HG03159 (cell line): ENCODE measurements around the gene ITFG1.
"Not testable (repeated sequence)": the region's sequence is repeated elsewhere in the genome, so short reads cannot be mapped to it uniquely, and the experiment has no call there.

ENCODE experiments used
- ATAC-seq: cut with Tn5 transposase; IDR thresholded peaks from one replicate; pipeline ENCODE4 v1.9.1; 2021; ENCODE audit warnings: mild to moderate bottlenecking, moderate library complexity; ENCODE audit not compliant: unreplicated experiment

ITFG1 gene

GRCh38 chr16:47424846-47425245, 36.0 kb downstream of the ITFG1 start:
- ATAC-seq: no peak

- ATAC-seq: no peak
These were observed 44.0 kb downstream of the ITFG1 start for GRCh38 chr16:47416869-47417268.

GRCh38 chr16:47413041-47413440, 47.8 kb downstream of the ITFG1 start:
- no peak for ATAC-seq

- ATAC-seq: no peak
These were observed 52.4 kb downstream of the ITFG1 start for GRCh38 chr16:47408491-47408890.

GRCh38 chr16:47395733-47396498, 64.9 kb downstream of the ITFG1 start:
- no peak for ATAC-seq

- peak; percentile 81 for ATAC-seq
These were observed 68.8 kb downstream of the ITFG1 start for GRCh38 chr16:47392081-47392480.

GRCh38 chr16:47388705-47389104, 72.2 kb downstream of the ITFG1 start:
- no peak for ATAC-seq

- no peak for ATAC-seq
These were observed 73.7 kb downstream of the ITFG1 start for GRCh38 chr16:47387026-47387734.

- no peak for ATAC-seq
These were observed 74.6 kb downstream of the ITFG1 start for GRCh38 chr16:47386201-47386718.

- ATAC-seq: no peak
These were observed 78.5 kb downstream of the ITFG1 start for GRCh38 chr16:47382362-47382761.

GRCh38 chr16:47377154-47377553, 83.7 kb downstream of the ITFG1 start:
- no peak for ATAC-seq

GRCh38 chr16:47375423-47375822, 85.4 kb downstream of the ITFG1 start:
- no peak for ATAC-seq

- ATAC-seq: no peak
These were observed 86.2 kb downstream of the ITFG1 start for GRCh38 chr16:47374629-47375028.

- ATAC-seq: no peak
These were observed 89.4 kb downstream of the ITFG1 start for GRCh38 chr16:47371271-47372014.

- no peak for ATAC-seq
These were observed 90.3 kb downstream of the ITFG1 start for GRCh38 chr16:47370536-47370935.

GRCh38 chr16:47366228-47366627, 94.6 kb downstream of the ITFG1 start:
- ATAC-seq: no peak

GRCh38 chr16:47363761-47364160, 97.1 kb downstream of the ITFG1 start:
- no peak for ATAC-seq

- ATAC-seq: no peak
These were observed 101.4 kb downstream of the ITFG1 start for GRCh38 chr16:47359478-47359877.

- no peak for ATAC-seq
These were observed 102.0 kb downstream of the ITFG1 start for GRCh38 chr16:47358816-47359215.

- ATAC-seq: not testable (repeated sequence)
These were observed 111.8 kb downstream of the ITFG1 start for GRCh38 chr16:47349029-47349428.

- not testable (repeated sequence) for ATAC-seq
These were observed 113.7 kb downstream of the ITFG1 start for GRCh38 chr16:47347021-47347696.
